GM18858 (cell line): ENCODE data around the gene DNMT3L.
"Not testable (repeated sequence)": the region's sequence is repeated elsewhere in the genome, so short reads cannot be mapped to it uniquely, and the experiment has no call there.

Experiments used
- ATAC-seq: cut with Tn5 transposase; IDR thresholded peaks from one replicate; pipeline ENCODE4 v1.9.1; 2021; ENCODE audit not compliant: unreplicated experiment

DNMT3L gene

DNA sequence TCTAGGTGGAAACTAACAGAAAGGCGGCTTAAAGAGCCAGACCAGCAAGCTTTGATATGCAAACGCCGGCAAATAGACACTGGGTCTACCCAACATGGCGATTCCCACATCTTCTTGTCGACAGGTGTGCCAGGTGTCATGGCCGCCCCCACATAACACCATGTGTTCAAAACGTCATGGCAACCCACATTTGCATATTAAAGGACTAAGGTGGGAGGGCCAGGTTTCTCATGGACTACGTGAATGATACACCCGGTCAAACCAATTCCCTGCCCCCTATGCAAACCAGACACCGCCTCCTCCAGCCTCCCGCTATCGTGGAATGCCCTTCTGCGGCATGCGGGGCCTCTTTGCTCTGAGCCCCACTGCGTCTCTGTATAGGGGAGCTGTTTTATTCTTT lies 62.2 kb downstream of the DNMT3L start:
- ATAC-seq, result no peak

DNA sequence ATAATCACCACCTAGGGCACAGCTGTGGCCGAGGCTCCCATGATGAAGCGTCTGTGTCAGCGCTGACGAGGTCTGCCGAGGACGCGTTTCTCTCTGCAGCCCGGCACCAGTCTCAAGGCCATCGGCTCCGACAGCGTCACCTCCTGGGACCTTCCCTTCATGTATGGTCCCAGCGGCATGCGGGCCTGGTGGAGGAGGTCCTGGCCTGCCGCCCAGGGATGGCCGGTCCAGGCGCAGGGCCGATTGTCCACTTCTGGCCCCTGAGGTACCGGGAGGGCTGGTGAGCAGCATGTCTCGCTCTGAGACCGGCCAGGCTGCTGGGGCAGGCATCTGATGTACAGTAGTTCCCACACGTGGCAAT lies 64.6 kb downstream of the DNMT3L start:
- ATAC-seq, result not testable (repeated sequence)
